GM23338 (cell line): ENCODE data around the gene CTXN3. TPM values are rescaled to one million over a fixed set of nuclear protein-coding genes. Genes with fewer than 3 reads are reported as not detected.

Experiments
- ATAC-seq: fragments of 200-7000 bp; cut with Tn5 transposase; 3 replicates; pipeline ENCODE4 v1.9.1; 2020
- DNase-seq: peaks from one replicate; pipeline ENCODE4 v3.0.0-alpha.2; 2015; ENCODE audit warnings: low spot score
- H2AFZ ChIP-seq: fragments of 200-600 bp; sonication (generic); 2 replicates; pipeline ENCODE4 v1.8.0; 2016; ENCODE audit warnings: antibody characterized with exemption, mild to moderate bottlenecking, moderate library complexity
- H3F3A ChIP-seq: fragments of 200-600 bp; sonication (generic); replicated peaks from 2 replicates; pipeline ENCODE4 v1.8.0; 2017; ENCODE audit warnings: antibody characterized with exemption, mixed run types, low read depth
- H3K27ac ChIP-seq: fragments of 200-600 bp; sonication (generic); 2 replicates; pipeline ENCODE4 v1.6.1; 2016; ENCODE audit warnings: low read depth
- H3K27me3 ChIP-seq: fragments of 200-600 bp; sonication (generic); 2 replicates; pipeline ENCODE4 v1.8.0; 2016; ENCODE audit warnings: mild to moderate bottlenecking, mixed run types, moderate library complexity; ENCODE audit not compliant: insufficient read depth
- H3K36me3 ChIP-seq: fragments of 200-600 bp; sonication (generic); 2 replicates; pipeline ENCODE4 v1.8.0; 2016; ENCODE audit warnings: mild to moderate bottlenecking; ENCODE audit not compliant: insufficient read depth
- H3K4me1 ChIP-seq: fragments of 200-600 bp; sonication (generic); 2 replicates; pipeline ENCODE4 v1.8.0; 2016; ENCODE audit warnings: mild to moderate bottlenecking, moderate library complexity; ENCODE audit not compliant: insufficient read depth
- H3K4me2 ChIP-seq: fragments of 200-600 bp; sonication (generic); 2 replicates; pipeline ENCODE4 v1.7.1; 2017; ENCODE audit warnings: mixed run types
- H3K4me3 ChIP-seq: fragments of 200-600 bp; sonication (generic); 2 replicates; pipeline ENCODE4 v1.6.1; 2016; ENCODE audit warnings: mixed run types
- H3K79me2 ChIP-seq: fragments of 200-600 bp; sonication (generic); replicated peaks from 2 replicates; pipeline ENCODE4 v1.8.0; 2017; ENCODE audit warnings: mild to moderate bottlenecking; ENCODE audit not compliant: insufficient read depth
- H3K9me2 ChIP-seq: fragments of 200-600 bp; sonication (generic); 2 replicates; pipeline ENCODE4 v1.8.0; 2017; ENCODE audit not compliant: insufficient read depth
- H4K20me1 ChIP-seq: fragments of 200-600 bp; sonication (generic); replicated peaks from 2 replicates; pipeline ENCODE4 v1.8.0; 2017; ENCODE audit warnings: mild to moderate bottlenecking; ENCODE audit not compliant: insufficient read depth
- H3K27ac Mint-ChIP-seq: 2 replicates; pipeline ENCODE4 v1.8.0; 2020; ENCODE audit warnings: inconsistent platforms, mild to moderate bottlenecking, moderate library complexity, mixed read lengths
- H3K27me3 Mint-ChIP-seq: 3 replicates; pipeline ENCODE4 v1.8.0; 2022; ENCODE audit warnings: low read depth, mild to moderate bottlenecking, moderate library complexity, mixed read lengths, inconsistent platforms; ENCODE audit not compliant: insufficient read depth, poor library complexity
- H3K36me3 Mint-ChIP-seq: 3 replicates; pipeline ENCODE4 v1.8.0; 2021; ENCODE audit warnings: low read depth, mild to moderate bottlenecking, inconsistent platforms, moderate library complexity, mixed read lengths
- H3K4me1 Mint-ChIP-seq: 3 replicates; pipeline ENCODE4 v1.8.0; 2020; ENCODE audit warnings: mild to moderate bottlenecking, inconsistent platforms, mixed read lengths
- H3K4me3 Mint-ChIP-seq: 3 replicates; pipeline ENCODE4 v1.8.0; 2021; ENCODE audit warnings: moderate library complexity, mild to moderate bottlenecking, inconsistent platforms, mixed read lengths
- H3K9me3 Mint-ChIP-seq: 3 replicates; pipeline ENCODE4 v1.8.0; 2020; ENCODE audit warnings: moderate library complexity, mild to moderate bottlenecking, inconsistent platforms, mixed read lengths
- CREB1 ChIP-seq: fragments of 250-450 bp; sonication (Bioruptor Pico); IDR thresholded peaks from 2 replicates; pipeline ENCODE4 v1.5.0; 2020; ENCODE audit warnings: low read depth, mild to moderate bottlenecking, moderate library complexity
- CTCF ChIP-seq, 2 experiments: fragments of 200-600 bp in 1 of 2; sonication (generic) in 1 of 2; conservative IDR thresholded peaks; 2 replicates each; pipeline versions ENCODE4 v1.5.1 to v1.6.1; 2016 to 2017; ENCODE audit warnings: antibody characterized with exemption in 2 of 2, low read depth in 2 of 2, mild to moderate bottlenecking in 2 of 2, moderate library complexity in 1 of 2
- ETS1 ChIP-seq: IDR thresholded peaks from 2 replicates; pipeline ENCODE4 v1.6.1; 2016; ENCODE audit warnings: antibody characterized with exemption
- EZH2 ChIP-seq: fragments of 200-600 bp; sonication (generic); IDR thresholded peaks from one replicate; pipeline ENCODE4 v1.8.0; 2017; ENCODE audit warnings: antibody characterized with exemption, mild to moderate bottlenecking, low read depth; ENCODE audit not compliant: unreplicated experiment
- EZH2phosphoT487 ChIP-seq: fragments of 200-600 bp; sonication (generic); IDR thresholded peaks from one replicate; pipeline ENCODE4 v1.8.1; 2018; ENCODE audit warnings: antibody characterized with exemption; ENCODE audit not compliant: unreplicated experiment
- JUNB ChIP-seq: IDR thresholded peaks from one replicate; pipeline ENCODE4 v1.6.1; 2016; ENCODE audit warnings: antibody characterized with exemption; ENCODE audit not compliant: unreplicated experiment
- NANOG ChIP-seq: IDR thresholded peaks from 2 replicates; pipeline ENCODE4 v1.6.1; 2016; ENCODE audit warnings: antibody characterized with exemption, borderline replicate concordance
- POLR2AphosphoS5 ChIP-seq: IDR thresholded peaks from 2 replicates; pipeline ENCODE4 v1.6.1; 2016; ENCODE audit warnings: antibody characterized with exemption, low read depth
- REST ChIP-seq: IDR thresholded peaks from one replicate; pipeline ENCODE4 v1.6.1; 2018; ENCODE audit warnings: antibody characterized with exemption; ENCODE audit not compliant: unreplicated experiment
- STAT1 ChIP-seq: IDR thresholded peaks from one replicate; pipeline ENCODE4 v1.6.1; 2016; ENCODE audit warnings: antibody characterized with exemption; ENCODE audit not compliant: unreplicated experiment
- ZNF114 ChIP-seq: fragments of 250-450 bp; sonication (Bioruptor Pico); IDR thresholded peaks from 2 replicates; pipeline ENCODE4 v1.5.0; 2020; ENCODE audit warnings: mild to moderate bottlenecking, moderate library complexity
- ZNF331 ChIP-seq: fragments of 250-450 bp; sonication (Bioruptor Pico); IDR thresholded peaks from 2 replicates; pipeline ENCODE4 v1.5.0; 2020; ENCODE audit warnings: low read depth, mild to moderate bottlenecking, moderate library complexity
- ZNF462 ChIP-seq: fragments of 250-450 bp; sonication (Bioruptor Pico); IDR thresholded peaks from 2 replicates; pipeline ENCODE4 v1.5.0; 2020; ENCODE audit warnings: mild to moderate bottlenecking, moderate library complexity
- polyA plus RNA-seq: library from polyadenylated mRNA; unstranded; fragments of >200 nt; fragmentation: Nextera tagmentation; extraction: Ambion mirVana; gene quantifications from 2 replicates; pipeline ENCODE4 v1.2.1, GENCODE V29; 2016
- total RNA-seq: library from RNA; depleted of rRNA; stranded (reverse); fragments of >200 nt; shearing (Covaris generic); gene quantifications from 2 replicates; pipeline ENCODE4 v1.2.3, GENCODE V29; 2014

Gene CTXN3
- total and polyA plus RNA-seq, 2 experiments from 2014 or later: not detected

DNA sequence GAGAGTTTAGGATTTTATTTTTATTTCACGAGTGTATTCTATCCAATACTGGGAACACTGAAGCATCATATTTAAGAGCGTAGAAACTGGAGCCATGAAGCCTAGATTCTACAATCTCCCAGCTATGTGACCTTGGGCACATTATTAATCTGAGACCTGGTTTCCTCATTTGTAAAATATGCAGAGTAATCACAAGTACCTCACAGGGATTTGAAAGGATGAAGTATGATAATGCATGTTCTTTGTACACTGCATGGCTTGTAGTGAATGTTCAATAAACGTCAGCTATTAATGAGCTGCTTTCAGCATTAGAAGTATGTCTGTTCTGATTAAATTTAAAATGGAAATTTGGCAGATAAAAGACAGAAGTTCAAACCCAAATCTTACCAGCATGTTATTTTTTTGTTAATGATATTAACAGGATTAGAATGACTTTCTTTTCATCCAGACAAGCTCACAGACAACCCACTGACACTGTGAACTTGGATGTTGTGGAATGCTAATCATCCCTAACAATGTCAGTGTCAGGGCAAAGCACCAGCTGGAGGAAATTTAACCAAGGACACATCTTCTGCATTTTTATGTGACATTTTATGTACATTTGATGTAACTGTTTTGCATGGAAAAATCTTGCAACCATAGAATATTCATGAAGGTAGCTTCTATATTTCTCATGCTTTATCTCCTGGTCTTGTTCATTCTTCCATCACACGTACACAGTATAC, 27.1 kb upstream of the CTXN3 start:
- no peaks in the 10 kb centered on the region for H3K79me2 ChIP-seq
- no peaks in the 10 kb centered on the region for H3F3A ChIP-seq
- peaks cover 3% of the 10 kb centered on the region; the same call in 1 of the 2 replicates for H3K9me2 ChIP-seq
- H3K4me1 ChIP-seq: peaks cover 12% of the 10 kb centered on the region; the same call in 1 of the 2 replicates
- no peak overlapping the region for H2AFZ ChIP-seq
- no peak overlapping the region for H3K4me2 ChIP-seq
- H3K27ac ChIP-seq: no peak overlapping the region
- H4K20me1 ChIP-seq: no peaks in the 10 kb centered on the region
- Mint-ChIP-seq H3K4me3 (no peak overlapping the region), H3K36me3 (no peaks in the 10 kb centered on the region), H3K27ac (no peak overlapping the region), H3K9me3 (no peaks in the 10 kb centered on the region), H3K27me3 (peaks cover 3% of the 10 kb centered on the region), H3K4me1 (peaks cover 10% of the 10 kb centered on the region)
- H3K27me3 ChIP-seq: no peaks in the 10 kb centered on the region
- DNase-seq (no peak), ATAC-seq (no peak)
- no peak overlapping the region for H3K4me3 ChIP-seq
- TF ChIP-seq ETS1 (no peak), POLR2AphosphoS5 (no peak), NANOG (no peak), JUNB (no peak), CTCF (conservative IDR thresholded peaks at IDR 0.05; ENCODE audit: low read depth in 2 of 2) (no peak), EZH2 (no peak), ZNF331 (CRISPR knock-in tag) (no peak), CREB1 (CRISPR knock-in tag) (no peak), STAT1 (no peak), EZH2phosphoT487 (no peak), REST (no peak), ZNF462 (CRISPR knock-in tag) (no peak), ZNF114 (CRISPR knock-in tag) (no peak)
- H3K36me3 ChIP-seq: no peaks in the 10 kb centered on the region
